C4-2B (cell line): ENCODE data around the gene COL9A2.

Experiments used
- H3K27ac ChIP-seq: fragments of 450-650 bp; 2 replicates; pipeline ENCODE4 v1.5.1; 2017
- ZFX ChIP-seq: fragments of 450-650 bp; IDR thresholded peaks from 2 replicates; pipeline ENCODE4 v1.6.1; 2017
- TF ChIP-seq, protein P1 (sequence below): fragments of 450-650 bp; conservative IDR thresholded peaks from 2 replicates; pipeline ENCODE4 v1.5.1; 2017; ENCODE audit warnings: mild to moderate bottlenecking

Gene COL9A2

GRCh38 chr1:40300651-40301050, 16.4 kb downstream of the COL9A2 start:
- H3K27ac ChIP-seq: no peak overlapping the region
- no peak for TF ChIP-seq ZFX
- TF ChIP-seq, protein P1, sequence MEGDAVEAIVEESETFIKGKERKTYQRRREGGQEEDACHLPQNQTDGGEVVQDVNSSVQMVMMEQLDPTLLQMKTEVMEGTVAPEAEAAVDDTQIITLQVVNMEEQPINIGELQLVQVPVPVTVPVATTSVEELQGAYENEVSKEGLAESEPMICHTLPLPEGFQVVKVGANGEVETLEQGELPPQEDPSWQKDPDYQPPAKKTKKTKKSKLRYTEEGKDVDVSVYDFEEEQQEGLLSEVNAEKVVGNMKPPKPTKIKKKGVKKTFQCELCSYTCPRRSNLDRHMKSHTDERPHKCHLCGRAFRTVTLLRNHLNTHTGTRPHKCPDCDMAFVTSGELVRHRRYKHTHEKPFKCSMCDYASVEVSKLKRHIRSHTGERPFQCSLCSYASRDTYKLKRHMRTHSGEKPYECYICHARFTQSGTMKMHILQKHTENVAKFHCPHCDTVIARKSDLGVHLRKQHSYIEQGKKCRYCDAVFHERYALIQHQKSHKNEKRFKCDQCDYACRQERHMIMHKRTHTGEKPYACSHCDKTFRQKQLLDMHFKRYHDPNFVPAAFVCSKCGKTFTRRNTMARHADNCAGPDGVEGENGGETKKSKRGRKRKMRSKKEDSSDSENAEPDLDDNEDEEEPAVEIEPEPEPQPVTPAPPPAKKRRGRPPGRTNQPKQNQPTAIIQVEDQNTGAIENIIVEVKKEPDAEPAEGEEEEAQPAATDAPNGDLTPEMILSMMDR: no peak

DNA sequence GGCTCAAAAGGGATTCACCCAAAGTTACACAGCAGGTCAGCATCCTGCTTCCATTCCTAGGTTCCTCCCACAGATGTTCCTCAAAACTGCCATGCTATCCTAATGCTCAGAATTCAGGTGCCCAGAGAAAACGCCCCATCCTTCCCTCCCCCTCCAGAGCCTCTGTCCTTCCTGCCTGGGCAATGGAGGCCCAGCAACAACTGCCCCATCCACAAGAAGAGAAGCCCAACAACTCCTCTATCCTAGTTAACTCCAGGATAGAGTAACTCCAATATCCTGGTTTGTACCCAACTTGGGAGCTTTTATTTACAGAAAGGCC, 16.9 kb downstream of the COL9A2 start:
- TF ChIP-seq, protein P1: no peak
- TF ChIP-seq ZFX: no peak
- no peak overlapping the region for H3K27ac ChIP-seq

DNA sequence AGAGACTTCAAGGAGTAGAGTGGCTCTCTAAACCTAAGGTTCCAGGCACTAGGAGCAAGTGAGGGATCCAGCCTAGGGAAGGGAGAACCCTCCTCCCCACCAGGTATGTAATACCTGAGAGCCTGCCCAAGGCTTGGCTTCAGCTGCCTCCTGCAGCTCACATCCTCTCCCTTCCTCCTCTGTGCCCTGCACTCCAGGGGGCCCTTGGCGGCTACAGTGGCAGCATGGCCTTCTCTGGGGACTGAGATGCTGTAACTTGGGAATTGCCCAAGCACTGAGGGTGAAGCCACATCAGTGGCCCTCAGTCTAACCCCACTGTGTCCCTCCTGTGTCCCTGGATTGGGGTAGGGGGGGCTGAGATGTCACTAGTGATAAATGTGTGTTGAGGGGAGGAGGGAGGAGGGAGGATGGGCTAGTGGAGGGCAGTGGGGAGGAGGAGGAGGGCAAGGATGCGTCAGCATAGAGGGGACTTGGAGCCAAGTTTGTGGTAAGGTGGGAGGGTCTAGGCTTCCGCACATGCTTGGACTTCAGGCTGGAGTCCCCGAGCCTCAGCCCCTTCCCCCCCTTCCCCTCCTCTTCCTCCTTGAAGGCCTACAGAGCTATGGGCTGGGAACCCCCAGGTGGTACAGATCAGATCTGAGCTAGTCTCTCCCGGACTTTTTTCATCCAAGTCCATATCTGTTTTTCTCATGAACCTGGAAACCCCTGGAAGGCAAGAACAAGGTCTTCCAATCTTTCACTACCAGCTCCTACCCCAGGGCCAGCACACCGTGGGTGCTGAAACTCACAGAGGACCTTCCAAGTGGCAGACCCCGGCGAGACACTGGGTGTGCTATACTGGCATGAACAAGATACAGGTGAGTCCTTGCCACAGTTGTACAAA, 17.5 kb downstream of the COL9A2 start:
- H3K27ac ChIP-seq: no peak overlapping the region
- TF ChIP-seq ZFX: no peak
- TF ChIP-seq, protein P1: no peak

GRCh38 chr1:40291293-40291692, 25.8 kb downstream of the COL9A2 start:
- no peak overlapping the region for H3K27ac ChIP-seq
- no peak for TF ChIP-seq ZFX
- TF ChIP-seq, protein P1: no peak

- TF ChIP-seq ZFX: no peak
- TF ChIP-seq, protein P1: no peak
- no peak overlapping the region; the same call in 1 of the 2 replicates for H3K27ac ChIP-seq
Measured at GRCh38 chr1:40281853-40282252, 35.2 kb downstream of the COL9A2 start.

GRCh38 chr1:40276122-40276521, 41.0 kb downstream of the COL9A2 start:
- no peak for TF ChIP-seq ZFX
- TF ChIP-seq, protein P1: no peak
- no peak overlapping the region for H3K27ac ChIP-seq

- no peak overlapping the region for H3K27ac ChIP-seq
- no peak for TF ChIP-seq ZFX
- TF ChIP-seq, protein P1: no peak
Measured at GRCh38 chr1:40274331-40274730, 42.8 kb downstream of the COL9A2 start.
